ENCODE results near the gene ARHGEF4.

- TF ChIP-seq CTCF (optimal IDR thresholded peaks at IDR 0.05 in 1 of 3, IDR thresholded peaks at IDR 0.05 in 1 of 3, conservative IDR thresholded peaks at IDR 0.05 in 1 of 3; ENCODE audit: extremely low read depth in 1 of 3, insufficient read depth in 2 of 3, low read length in 3 of 3) (no peak), EZH2 (IDR thresholded peaks at IDR 0.05; ENCODE audit: low read length) (no peak)
Measured at GRCh38 chr2:130852521-130853115, 15.9 kb downstream of the ARHGEF4 start.

Measured in keratinocyte (primary cell).